ENCODE measurements around the gene SEMA3G.

SEMA3G gene

GRCh38 chr3:52479877-52480575, 35.1 kb upstream of the SEMA3G start:
- DNase-seq (ENCODE audit: low read depth in 2 of 3, low spot score in 1 of 3) = no peak

- no peak for DNase-seq (ENCODE audit: low read depth in 2 of 3, low spot score in 1 of 3)
These were observed 34.4 kb upstream of the SEMA3G start for GRCh38 chr3:52479037-52479876.

GRCh38 chr3:52477796-52478095, 32.8 kb upstream of the SEMA3G start:
- no peak for DNase-seq (ENCODE audit: low read depth in 2 of 3, low spot score in 1 of 3)

- no peak for DNase-seq (ENCODE audit: low read depth in 2 of 3, low spot score in 1 of 3)
These were observed 32.3 kb upstream of the SEMA3G start for GRCh38 chr3:52477076-52477795.

- DNase-seq (ENCODE audit: low read depth in 2 of 3, low spot score in 1 of 3) = no peak
These were observed 28.1 kb upstream of the SEMA3G start for GRCh38 chr3:52473026-52473425.

GRCh38 chr3:52472239-52473000, 27.5 kb upstream of the SEMA3G start:
- DNase-seq (ENCODE audit: low read depth in 2 of 3, low spot score in 1 of 3) = no peak

- no peak for DNase-seq (ENCODE audit: low read depth in 2 of 3, low spot score in 1 of 3)
These were observed 26.7 kb upstream of the SEMA3G start for GRCh38 chr3:52471371-52472238.

- DNase-seq (ENCODE audit: low read depth in 2 of 3, low spot score in 1 of 3) = no peak
These were observed 26.0 kb upstream of the SEMA3G start for GRCh38 chr3:52470920-52471319.

GRCh38 chr3:52469001-52469400, 24.1 kb upstream of the SEMA3G start:
- DNase-seq (ENCODE audit: low read depth in 2 of 3, low spot score in 1 of 3) = no peak

- DNase-seq (ENCODE audit: low read depth in 2 of 3, low spot score in 1 of 3) = no peak
These were observed 23.4 kb upstream of the SEMA3G start for GRCh38 chr3:52468336-52468735.

GRCh38 chr3:52463416-52463815, 18.5 kb upstream of the SEMA3G start:
- DNase-seq (ENCODE audit: low read depth in 2 of 3, low spot score in 1 of 3) = no peak

- no peak for DNase-seq (ENCODE audit: low read depth in 2 of 3, low spot score in 1 of 3)
These were observed 17.0 kb upstream of the SEMA3G start for GRCh38 chr3:52461874-52462273.

- no peak for DNase-seq (ENCODE audit: low read depth in 2 of 3, low spot score in 1 of 3)
These were observed 14.1 kb upstream of the SEMA3G start for GRCh38 chr3:52458770-52459545.

GRCh38 chr3:52458031-52458760, 13.3 kb upstream of the SEMA3G start:
- DNase-seq (ENCODE audit: low read depth in 2 of 3, low spot score in 1 of 3) = no peak

- no peak for DNase-seq (ENCODE audit: low read depth in 2 of 3, low spot score in 1 of 3)
These were observed 11.9 kb upstream of the SEMA3G start for GRCh38 chr3:52456800-52457183.

GRCh38 chr3:52456169-52456799, 11.4 kb upstream of the SEMA3G start:
- no peak for DNase-seq (ENCODE audit: low read depth in 2 of 3, low spot score in 1 of 3)

GRCh38 chr3:52455283-52456168, 10.6 kb upstream of the SEMA3G start, which contains the start of gene NISCH:
TSS of gene NISCH (plus strand) at chr3:52455604. CDS start at chr3:52455642, 38 bp downstream.
- DNase-seq (ENCODE audit: low read depth in 2 of 3, low spot score in 1 of 3) = peak; percentile 90 to 97 (median 96)
